ENCODE data around the gene ACOT7.

DNA sequence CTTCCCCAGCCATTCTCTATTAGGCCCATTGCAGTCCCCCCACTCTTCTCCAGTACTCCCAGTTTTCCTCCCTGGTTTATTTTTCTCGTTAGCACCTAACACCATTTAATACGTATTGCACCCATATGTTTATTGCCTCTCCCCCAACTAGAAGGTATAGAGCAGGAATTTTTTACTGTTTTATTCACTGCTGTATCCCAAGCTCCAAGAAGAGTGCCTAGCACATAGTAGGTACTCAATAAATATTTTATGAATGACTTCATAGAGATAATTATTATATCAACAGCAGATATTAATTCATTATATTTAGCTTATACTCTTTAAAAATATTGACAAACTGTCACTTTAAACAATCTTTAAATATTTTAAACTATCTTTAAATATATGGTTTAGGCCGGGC lies 5.7 kb upstream of the ACOT7 start:
- TF ChIP-seq POLR2AphosphoS5 (IDR thresholded peaks at IDR 0.05): no peak
- no peak for TF ChIP-seq POLR2A (IDR thresholded peaks at IDR 0.05)
